HG03469 (cell line): ENCODE results near the gene PPP6R2.

Source experiments
- ATAC-seq: cut with Tn5 transposase; IDR thresholded peaks from one replicate; pipeline ENCODE4 v1.9.1; 2021; ENCODE audit warnings: mild to moderate bottlenecking, moderate library complexity, moderate number of reproducible peaks; ENCODE audit not compliant: unreplicated experiment

Gene PPP6R2

DNA sequence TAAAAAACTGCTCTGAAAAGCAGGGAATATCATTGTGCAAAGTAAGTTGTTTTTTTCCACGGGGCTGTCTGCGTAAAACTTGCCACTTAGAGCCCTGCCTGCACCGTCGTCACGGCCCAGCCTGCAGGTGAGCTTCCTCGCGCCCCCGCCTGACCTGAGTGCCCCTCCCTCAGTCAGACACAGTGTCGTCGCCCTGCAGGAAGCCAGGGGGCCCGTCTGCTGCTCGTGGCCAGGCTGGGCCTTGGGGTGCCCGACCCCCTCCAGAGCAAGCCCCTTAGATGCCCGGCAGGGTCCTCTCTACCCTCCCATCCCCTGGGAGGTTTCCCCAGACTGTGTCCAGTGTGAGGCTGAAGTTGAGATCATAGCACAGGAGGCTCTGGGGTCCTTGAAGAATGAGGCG, 100.1 kb downstream of the PPP6R2 start:
- no peak for ATAC-seq

DNA sequence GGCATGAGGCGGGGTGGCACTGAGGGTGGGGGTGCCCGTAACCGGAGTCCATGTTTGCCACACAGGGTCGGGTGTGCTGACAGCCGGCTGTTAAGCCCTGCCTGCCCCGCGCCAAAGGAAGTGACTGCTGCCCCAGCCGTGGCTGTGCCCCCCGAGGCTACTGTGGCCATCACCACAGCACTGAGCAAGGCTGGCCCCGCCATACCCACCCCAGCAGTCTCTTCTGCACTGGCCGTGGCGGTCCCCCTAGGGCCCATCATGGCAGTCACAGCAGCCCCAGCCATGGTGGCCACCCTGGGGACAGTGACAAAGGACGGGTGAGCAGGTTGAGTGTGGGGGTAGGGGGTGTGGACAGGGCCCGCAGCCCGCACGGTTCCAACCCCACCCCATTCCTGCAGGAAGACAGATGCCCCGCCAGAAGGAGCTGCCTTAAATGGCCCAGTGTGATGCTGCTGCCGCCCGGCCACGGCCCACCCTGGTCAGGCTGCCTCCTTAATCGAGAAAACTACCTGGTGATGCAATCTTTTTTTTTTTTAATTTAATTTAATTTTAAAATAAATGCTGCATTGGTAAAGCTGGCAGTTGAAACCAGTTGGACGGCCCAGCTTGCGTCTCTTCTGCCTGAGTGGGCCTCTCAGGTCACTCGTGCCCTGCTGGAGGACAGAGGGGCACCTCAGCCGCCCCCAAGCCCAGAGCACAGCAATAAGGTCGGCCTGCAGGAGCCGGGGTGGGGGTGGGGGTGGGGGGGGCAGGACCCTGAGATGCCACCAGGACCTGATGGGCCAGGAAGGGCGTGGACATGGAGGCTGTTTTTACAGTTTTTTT, 100.9 kb downstream of the PPP6R2 start:
- no peak for ATAC-seq

DNA sequence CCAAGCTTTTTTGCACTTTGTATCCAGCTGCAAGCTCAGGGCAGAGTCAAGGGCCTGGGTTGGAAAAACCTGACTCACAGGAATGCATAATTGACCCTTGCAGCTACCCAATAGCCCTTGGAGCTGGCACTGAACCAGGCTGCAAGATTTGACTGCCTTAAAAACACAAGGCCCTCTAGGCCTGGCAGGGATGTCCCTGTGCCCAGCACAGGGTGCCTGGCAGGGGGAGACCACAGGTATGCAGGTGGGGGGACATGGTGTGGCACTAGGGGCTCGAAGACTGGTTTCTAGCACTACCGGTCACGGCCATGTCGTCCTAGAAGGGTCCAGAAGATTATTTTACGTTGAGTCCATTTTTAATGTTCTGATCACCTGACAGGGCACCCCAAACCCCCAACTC, 101.5 kb downstream of the PPP6R2 start:
- no peak for ATAC-seq

DNA sequence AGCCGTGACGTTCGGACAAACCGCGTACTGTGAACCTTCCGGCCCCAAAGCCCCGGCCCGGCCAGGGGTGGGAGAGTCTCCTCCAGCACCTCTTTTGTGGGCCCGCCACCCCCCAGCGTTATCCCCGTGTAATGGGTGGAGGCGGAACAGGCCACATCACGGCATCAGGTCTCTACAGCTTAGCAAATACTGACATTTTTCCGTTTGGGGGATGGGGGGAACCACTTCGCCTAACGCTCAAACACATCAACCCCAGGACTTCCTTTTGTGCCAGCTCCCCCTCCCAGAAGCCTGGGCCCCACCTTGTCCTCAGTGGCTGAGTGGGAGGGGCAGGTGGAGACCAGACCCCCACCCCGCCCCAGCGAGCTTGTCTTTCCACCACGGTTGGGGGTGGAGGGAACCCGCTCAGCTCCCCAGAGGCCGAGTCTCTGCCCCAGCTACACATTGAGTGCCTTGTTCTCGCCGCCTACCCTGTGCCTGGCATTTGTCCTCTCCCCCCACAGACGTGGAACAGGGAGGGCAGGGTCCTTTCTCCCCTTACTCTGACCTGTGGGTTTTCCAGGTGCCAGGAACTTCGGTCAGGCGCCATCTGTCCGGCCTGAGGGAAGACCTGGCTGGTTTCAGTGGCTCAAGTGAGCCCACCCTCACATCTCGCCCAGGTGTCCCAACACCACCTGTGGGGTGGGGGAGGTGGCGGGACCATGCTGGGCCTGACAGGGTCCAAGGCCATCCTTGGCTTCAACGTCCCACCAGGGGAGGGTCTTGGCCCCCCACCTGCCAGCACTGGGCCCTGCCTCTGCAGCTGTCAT, 102.1 kb downstream of the PPP6R2 start:
- no peak for ATAC-seq

DNA sequence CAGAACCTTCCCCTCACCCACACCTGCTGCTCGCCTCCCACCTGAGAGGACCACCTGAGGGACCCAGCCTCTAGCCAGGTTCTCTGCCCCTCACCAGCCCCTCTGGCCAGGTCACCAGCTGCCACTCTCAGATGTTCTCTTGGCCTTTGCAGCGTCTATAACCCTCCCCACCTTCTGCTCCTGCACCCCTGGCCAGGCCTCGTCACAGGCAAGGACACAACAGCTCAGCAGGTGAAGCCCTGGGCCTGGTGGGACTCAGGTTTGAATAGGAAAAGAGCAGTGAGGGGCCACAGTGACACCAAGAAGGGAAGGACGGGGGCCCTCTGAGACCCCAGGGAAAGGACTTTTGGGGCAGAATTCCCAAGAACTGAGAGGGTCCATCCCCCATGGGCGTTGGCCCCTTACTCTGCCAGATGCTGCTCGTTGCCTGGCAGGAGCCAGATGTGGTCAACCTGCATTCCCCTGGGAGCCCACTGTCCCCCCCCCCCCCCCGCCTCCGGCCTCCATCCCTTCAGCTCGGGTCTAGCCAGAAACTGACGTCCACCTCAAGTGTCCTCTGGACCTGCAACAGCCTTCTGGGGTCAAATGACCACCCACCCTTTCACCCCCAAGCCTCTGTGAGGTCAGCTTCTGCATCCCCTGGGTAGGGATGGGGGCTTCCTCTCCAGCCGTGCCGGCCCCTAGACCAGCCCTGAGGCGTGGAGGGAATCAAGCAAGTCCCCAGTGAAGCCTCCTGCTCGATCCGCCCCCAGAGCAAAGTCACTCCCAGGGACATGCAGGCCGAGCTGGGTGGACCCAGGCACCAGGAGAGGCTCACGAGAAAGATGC, 103.0 kb downstream of the PPP6R2 start:
- ATAC-seq, result no peak

DNA sequence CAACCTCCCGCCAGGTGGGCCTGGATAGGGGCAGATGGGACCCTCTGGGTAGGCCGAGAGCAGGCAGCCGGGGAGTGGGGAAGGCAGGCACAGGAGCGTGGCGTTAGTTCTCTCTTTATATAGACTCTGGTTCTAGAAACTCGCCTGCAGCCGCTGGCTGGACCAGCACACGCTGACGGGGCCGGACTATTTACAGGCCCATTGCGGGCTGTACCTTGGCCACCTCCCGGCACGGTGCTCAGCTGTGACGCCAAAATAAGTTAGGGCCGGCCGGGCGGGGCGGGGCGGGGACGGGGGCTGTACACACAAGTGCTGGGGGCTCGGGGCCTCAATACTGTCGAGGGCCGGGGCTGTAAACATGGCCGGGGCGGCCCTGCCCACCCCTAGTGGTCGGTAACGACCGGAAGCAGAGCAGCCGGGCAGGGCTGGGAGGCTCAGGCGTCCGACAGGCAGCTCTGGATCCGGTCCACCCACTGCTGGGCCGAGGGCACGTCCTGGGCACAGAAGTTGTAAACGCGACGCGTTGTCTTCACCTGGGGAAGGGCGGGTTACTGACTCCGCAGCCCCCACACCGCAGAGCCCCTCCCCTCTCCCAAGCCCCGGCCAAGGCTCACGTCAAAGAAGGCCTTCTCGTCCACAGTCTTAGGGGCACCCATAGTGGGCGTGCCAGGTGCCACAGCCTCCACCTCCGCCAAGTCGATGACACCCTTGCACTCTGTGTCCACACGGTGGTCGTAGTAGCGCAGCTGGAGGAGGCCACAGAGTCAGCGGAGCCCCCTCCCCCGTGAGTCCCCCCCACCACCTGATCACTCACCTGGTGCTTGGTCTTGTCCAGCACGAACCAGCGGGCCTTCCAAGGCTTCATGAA, 103.8 kb downstream of the PPP6R2 start:
- no peak for ATAC-seq

DNA sequence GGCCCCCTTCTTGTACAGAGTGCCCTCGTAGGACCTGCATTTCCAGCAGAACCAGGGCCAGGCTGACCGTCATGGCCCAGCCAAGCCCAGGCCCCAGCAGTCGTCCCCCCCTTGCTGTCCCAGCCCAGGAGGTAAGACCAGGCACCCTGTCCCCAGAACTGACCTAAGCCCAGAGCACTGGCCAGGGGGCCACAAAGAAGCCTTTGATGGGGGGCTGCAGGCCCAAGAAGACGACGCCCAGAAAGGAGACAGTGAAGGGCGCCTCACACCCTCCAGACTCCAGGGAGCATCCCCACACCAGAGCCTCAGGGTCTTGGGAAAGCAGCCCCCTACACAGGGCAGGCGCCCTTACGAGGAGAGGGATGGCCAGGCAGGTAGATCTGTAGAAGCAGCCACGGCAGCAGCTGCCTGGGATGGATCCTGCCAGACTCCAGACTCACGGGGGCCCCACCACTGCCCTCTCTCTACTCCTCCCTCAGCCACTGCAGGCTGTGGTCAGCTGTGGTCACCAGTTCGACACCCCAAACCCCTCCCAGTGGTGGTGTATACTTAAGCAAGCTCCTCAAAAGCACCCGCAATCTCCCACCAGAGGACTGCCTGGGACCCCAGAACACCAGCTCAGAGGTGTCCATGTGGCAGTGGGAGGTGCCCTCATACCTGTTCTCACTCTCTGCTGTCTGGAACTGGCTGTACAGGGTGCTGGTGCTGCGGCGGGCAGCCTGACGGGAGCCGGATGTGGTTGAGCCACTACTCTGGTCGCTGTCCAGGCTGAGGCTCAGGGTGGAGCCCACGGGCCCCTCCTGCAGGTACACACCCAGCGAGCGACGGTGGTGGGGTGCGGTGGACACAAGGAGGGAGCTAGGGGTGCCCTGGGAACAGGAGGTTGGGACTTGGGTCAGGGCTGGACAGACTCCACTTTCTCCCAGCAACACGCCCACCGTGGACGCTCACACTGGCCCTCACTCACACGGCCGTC, 104.7 kb downstream of the PPP6R2 start:
- no peak for ATAC-seq

DNA sequence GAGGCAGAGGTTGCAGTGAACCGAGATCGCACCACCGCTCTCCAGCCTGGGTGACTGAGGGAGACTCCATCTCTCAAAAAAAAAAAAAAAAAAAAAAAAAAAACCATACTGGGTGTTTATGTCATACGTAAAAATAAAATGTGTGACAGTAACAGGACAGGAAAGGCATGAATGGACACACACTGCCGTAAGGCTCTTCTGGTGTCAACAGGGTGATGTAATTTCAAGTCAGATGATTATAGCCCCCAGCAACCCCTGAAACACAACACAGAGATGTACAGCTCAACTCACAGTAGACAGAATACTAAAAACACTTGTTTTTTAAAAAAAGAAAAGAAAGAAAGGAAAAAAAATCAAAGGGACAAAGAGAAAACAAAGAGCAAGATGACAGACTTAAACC, 109.5 kb downstream of the PPP6R2 start:
- no peak for ATAC-seq

DNA sequence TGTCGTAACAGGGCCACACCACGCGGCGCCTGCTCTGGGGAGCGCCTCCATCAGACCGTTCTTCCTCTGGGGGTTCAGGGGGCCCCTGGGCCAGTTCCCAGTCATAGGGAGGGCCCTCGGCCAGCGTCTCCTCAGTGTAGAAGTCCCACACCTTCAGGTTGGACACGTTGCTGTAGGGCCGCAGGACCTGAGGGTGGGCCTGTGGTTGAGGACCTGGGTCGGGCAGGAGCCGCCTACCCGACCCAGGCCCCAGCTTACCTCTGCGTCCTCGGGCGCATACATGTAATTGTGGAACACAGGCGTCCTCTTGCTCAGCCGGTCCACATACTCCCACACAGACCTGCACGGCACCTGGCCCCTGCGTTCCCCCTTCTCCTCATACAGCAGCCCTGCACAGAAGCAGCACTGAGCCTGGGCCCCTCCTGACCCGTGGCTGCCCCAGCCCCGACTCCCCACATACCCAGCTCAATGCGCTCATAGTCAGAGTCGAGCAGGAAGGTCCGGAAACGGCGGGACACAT, 111.5 kb downstream of the PPP6R2 start:
- ATAC-seq, result no peak

DNA sequence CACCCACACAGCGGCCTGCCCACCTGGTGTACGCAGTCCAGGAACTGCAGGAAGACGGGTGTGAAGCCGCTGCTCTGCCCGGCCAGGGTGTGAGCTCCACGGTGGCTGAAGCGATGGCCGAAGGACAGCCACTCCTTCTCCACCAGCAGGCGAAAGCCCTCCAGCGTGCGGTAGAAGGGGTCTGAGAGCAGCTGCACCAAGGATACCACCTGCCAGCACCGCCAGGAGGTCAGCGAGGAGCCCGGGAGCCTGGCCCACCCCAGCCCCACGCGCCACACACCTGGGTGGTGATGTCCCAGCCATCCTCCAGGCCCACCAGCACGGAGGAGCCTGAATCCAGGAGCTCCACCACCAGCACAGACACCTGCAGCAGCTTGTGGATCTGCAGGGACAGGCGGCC, 112.1 kb downstream of the PPP6R2 start:
- ATAC-seq, result no peak

DNA sequence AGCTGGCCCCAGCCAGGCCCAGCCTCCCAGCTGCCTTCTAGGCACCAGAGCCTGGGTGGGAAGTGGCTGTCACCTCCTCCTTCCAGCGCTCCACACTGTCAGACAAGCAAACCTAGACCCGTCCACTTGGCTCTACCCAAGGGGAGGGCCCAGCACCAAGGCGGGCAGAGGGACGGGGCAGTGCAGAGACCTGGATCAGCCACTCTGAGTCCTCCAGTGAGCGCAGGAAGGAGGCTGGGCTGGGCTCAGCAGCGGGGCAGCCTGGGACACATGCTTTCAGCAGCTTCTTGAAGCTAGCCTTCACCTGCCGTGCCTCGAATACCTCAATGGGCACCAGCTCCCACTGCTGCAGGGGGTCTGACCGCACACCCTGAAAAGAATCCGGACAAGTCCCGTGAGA, 112.9 kb downstream of the PPP6R2 start:
- no peak for ATAC-seq

DNA sequence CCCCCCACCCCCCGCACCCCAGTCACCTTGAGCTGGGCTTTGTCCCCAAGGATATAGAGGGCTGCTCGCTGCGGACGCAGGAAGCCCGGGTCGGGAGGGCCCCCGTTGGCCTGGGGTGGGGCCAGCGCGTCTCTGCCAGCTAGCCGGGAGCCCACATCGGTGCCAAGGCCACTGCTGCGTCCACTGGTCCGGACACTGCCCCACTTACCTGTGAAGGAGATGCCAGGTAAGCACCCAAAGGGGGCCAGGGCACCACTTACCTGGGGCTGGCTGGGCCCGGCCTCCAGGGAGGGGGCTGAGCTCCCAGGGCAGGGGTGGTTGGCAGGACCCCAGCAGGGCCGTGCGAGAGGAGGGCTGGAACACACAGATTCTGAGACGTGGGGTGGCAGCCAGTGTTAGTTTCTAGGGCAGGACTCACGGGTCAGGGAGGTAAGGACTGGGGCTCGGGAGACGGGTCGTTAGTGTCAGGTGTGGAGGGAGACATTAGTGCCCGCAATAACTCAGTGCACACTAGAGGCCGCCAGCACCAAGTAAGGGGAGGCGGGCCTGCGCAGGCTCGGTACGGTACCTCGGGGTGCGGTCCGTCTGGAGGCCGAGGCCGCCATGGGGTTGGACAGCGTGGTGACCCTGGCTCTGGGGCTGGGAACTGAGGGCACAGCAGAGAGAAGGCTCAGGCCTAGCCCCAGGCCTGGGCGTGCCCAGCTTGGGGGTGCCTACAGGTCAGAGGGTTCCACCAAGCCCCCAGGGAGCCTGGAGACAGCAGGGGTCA, 113.5 kb downstream of the PPP6R2 start:
- no peak for ATAC-seq

DNA sequence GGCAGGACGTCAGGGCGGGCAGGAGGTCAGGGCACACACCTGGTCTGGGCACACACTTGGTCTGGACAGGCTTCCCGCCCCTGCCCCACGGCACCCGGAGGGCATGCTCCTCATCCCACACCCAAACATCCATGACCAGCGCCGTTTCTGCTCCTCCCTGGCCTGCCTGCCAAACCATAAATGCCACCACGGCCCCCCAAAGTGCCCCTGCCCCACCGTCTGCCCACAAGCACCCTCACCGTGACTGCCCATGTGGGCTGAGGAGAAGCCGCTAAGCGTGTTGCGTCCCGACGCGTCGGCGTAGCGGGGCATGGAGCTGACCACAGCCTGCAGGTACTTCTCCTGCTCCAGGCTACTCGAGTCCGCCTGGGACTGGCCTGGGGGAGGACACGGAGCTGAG, 115.9 kb downstream of the PPP6R2 start:
- no peak for ATAC-seq

DNA sequence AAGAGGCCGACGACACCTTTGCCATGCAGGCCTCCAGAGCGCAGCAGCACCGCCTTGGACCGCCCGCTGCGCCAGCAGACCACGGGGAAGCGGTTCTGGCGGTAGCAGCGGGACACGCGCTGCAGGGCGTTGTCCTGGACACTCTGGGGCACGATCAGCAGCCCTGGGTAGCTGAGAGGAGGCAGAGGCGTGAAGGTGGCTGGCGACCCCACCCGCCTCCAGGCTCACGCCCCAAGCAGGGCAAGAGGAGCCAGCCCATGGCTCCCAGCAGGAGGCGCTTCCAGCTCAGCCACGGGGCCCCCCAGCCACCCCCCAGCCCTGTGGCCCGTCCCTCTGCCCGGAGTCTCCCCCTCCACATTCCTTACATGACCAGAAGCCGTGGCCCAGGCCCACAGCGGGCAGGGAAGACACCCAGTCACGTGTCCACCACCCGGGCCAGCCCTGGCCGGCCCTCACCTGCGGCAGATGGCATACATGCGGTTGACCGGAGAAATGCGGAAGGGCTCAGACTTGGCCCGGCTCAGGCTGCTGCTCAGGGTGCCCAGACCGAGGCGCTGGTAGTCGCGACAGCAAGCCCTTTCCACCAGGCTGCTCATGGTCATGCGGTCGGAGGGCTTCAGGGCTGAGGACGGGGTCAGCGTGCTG, 116.5 kb downstream of the PPP6R2 start:
- no peak for ATAC-seq

DNA sequence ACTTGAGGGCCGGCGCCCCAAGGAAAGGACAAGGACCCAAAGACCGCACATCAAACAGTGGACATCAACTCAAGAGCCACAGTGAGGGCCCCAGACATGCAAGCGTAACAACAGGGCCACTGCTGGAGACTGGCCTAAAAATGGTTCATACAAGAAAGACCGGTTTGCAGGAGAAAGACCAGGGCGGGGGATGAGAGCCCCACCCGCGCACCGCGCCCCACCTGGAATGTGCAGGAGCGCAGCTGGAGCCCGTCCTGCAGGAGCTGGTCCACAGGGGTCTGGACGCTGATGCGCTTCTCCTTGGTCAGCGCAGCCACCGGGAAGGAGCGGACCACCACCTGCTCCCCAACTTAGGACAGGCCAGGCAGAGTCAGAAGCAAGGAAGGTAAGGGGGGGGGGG, 117.8 kb downstream of the PPP6R2 start:
- ATAC-seq, result no peak

DNA sequence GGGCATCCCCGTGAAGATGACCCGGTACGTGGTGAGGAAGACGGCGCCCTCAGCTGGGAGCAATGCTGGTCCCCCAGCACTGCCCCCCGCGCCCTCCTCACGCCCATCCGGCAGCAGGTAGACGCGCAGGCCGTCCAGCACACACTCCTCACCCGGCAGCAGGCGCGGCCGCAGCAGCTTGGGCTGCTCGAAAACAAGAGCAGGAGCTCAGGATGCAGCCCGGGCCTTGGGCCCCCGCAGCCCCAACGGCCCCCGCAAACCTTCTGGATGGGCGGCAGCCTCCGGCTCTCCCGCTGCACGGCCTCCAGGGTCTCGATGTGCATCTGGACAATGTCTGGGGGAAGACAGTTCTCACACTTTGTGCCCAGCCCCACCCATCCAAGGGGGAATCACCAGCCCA, 118.4 kb downstream of the PPP6R2 start:
- no peak for ATAC-seq

DNA sequence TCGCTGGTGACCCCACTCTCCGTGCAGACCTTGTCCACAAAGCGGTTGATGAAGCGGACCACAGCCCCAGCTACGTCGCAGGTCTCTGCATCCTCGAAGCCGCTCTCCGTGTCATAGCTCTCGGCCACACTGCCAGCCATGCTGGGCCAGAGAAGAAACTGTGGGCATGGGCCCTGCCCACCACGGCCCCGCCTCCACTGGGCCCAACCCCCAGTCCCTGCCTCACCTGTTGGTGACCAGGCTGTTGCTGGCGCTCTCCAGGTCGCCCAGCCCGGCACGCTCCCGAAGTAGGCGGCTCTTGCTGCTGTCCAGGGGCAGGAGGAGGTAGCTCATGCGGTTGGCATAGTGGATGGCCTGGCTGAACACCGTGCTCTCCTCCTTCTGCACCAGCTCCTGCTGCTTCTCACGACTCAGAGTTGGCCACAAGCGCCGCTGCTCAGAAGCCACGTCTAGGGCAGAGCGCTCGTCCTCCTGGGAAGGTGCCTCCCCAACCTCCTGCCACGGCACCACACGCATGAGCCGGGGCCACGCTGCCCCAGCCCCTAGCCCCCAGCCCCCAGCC, 118.9 kb downstream of the PPP6R2 start:
- ATAC-seq, result no peak
